Keratinocyte (primary cell): ENCODE results near the gene MYOZ3. TPM values are rescaled to one million over a fixed set of nuclear protein-coding genes. Genes with fewer than 3 reads are reported as not detected.

Experiments used
- DNase-seq: peaks from one replicate; pipeline ENCODE4 v3.0.0-alpha.2; 2011; ENCODE audit warnings: low read depth, missing footprints, low spot score
- FAIRE-seq: peaks from 2 replicates; lab custom pipeline; 2011; peaks lifted over from hg19 to GRCh38; lab: Jason Lieb, UNC
- H2AFZ ChIP-seq: 2 replicates; pipeline ENCODE4 v1.6.0; 2012; ENCODE audit warnings: low read length, control low read depth, inconsistent platforms; ENCODE audit not compliant: control insufficient read depth
- H3K27ac ChIP-seq: 2 replicates; pipeline ENCODE4 v1.5.1; 2011; ENCODE audit warnings: low read length; ENCODE audit not compliant: control insufficient read depth, insufficient read depth
- H3K27me3 ChIP-seq: 3 replicates; pipeline ENCODE4 v1.6.0; 2011; ENCODE audit warnings: low read length; ENCODE audit not compliant: control insufficient read depth, insufficient read depth; ENCODE audit errors: extremely low read depth
- H3K36me3 ChIP-seq, 2 experiments: 2 replicates in 1 of 2; 3 replicates in 1 of 2; pipeline ENCODE4 v1.5.1; 2011; ENCODE audit warnings: low read length in 2 of 2, mild to moderate bottlenecking in 1 of 2; ENCODE audit not compliant: control insufficient read depth in 2 of 2, insufficient read depth in 2 of 2; ENCODE audit errors: extremely low read depth in 1 of 2
- H3K4me1 ChIP-seq: 3 replicates; pipeline ENCODE4 v1.5.1; 2011; ENCODE audit warnings: low read length; ENCODE audit not compliant: control insufficient read depth, insufficient read depth; ENCODE audit errors: extremely low read depth
- H3K4me2 ChIP-seq: 3 replicates; pipeline ENCODE4 v1.6.0; 2011; ENCODE audit warnings: low read depth, low read length; ENCODE audit not compliant: control insufficient read depth, insufficient read depth; ENCODE audit errors: extremely low read depth
- H3K4me3 ChIP-seq, 3 experiments: fragments of 200-600 bp in 1 of 3; sonication (generic) in 1 of 3; 2 replicates in 2 of 3; 3 replicates in 1 of 3; pipeline ENCODE4 v1.5.1; 2011 to 2016; ENCODE audit warnings: low read length in 3 of 3, mild to moderate bottlenecking in 3 of 3, control low read depth in 2 of 3, inconsistent platforms in 1 of 3, low read depth in 1 of 3, mixed read lengths in 1 of 3, mixed run types in 1 of 3, moderate library complexity in 1 of 3; ENCODE audit not compliant: control insufficient read depth in 2 of 3, insufficient read depth in 2 of 3; ENCODE audit errors: extremely low read depth in 1 of 3
- H3K79me2 ChIP-seq: 2 replicates; pipeline ENCODE4 v1.6.0; 2012; ENCODE audit warnings: low read length; ENCODE audit not compliant: control insufficient read depth, insufficient read depth
- H3K9ac ChIP-seq: 3 replicates; pipeline ENCODE4 v1.6.0; 2011; ENCODE audit warnings: low read length; ENCODE audit not compliant: control insufficient read depth, insufficient read depth; ENCODE audit errors: extremely low read depth
- H3K9me1 ChIP-seq: 3 replicates; pipeline ENCODE4 v1.6.0; 2011; ENCODE audit warnings: low read length; ENCODE audit not compliant: control insufficient read depth, insufficient read depth; ENCODE audit errors: extremely low read depth
- H3K9me3 ChIP-seq: 2 replicates; pipeline ENCODE4 v1.5.1; 2012; ENCODE audit warnings: low read depth, low read length; ENCODE audit not compliant: control insufficient read depth
- H4K20me1 ChIP-seq: 3 replicates; pipeline ENCODE4 v1.6.0; 2011; ENCODE audit warnings: low read length; ENCODE audit not compliant: control insufficient read depth, insufficient read depth; ENCODE audit errors: extremely low read depth
- CTCF ChIP-seq, 3 experiments: IDR thresholded peaks in 1 of 3; conservative IDR thresholded peaks in 1 of 3; optimal IDR thresholded peaks in 1 of 3; 2 replicates in 2 of 3; 3 replicates in 1 of 3; pipeline versions ENCODE3 to v1.5.1; 2011; ENCODE audit warnings: low read length in 3 of 3, mild to moderate bottlenecking in 3 of 3, moderate library complexity in 2 of 3, control low read depth in 1 of 3, inconsistent platforms in 1 of 3; ENCODE audit not compliant: insufficient read depth in 2 of 3; ENCODE audit errors: extremely low read depth in 1 of 3
- EZH2 ChIP-seq: IDR thresholded peaks from one replicate; pipeline ENCODE4 v1.6.1; 2012; ENCODE audit warnings: inconsistent platforms, mild to moderate bottlenecking, low read length, moderate library complexity
- dilution Hi-C: fragments of 300-500 bp; cut with MboI; formaldehyde crosslinking; loops from one replicate; pipeline ENCODE4 v1.7.0; 2020; ENCODE audit warnings: low sequenced_read_pairs; ENCODE audit not compliant: extremely low pct_ligation_motif_present
- polyA minus RNA-seq, 3 experiments: library from RNA; depleted of rRNA, polyadenylated mRNA; stranded (reverse); fragments of >200 nt; gene quantifications; 1 replicate in 1 of 3; 2 replicates in 1 of 3; 3 replicates in 1 of 3; pipeline ENCODE4 v1.2.3, GENCODE V29; 2011
- polyA plus RNA-seq, 5 experiments: library from polyadenylated mRNA; depleted of rRNA in 3 of 5; stranded (reverse) in 3 of 5; stranded (forward) in 1 of 5; unstranded in 1 of 5; fragments of >200 nt; gene quantifications; 1 replicate in 1 of 5; 2 replicates in 3 of 5; 3 replicates in 1 of 5; pipeline versions ENCODE4 v1.2.1 to v1.2.3, GENCODE V29; 2011 to 2012; ENCODE audit warnings: missing spikeins in 2 of 5, low read depth in 1 of 5, low replicate concordance in 1 of 5

The MYOZ3 gene
- polyA plus RNA-seq (0.03 to 0.05 TPM in 2 of 3 replicates, not detected in the other), polyA minus RNA-seq (0.26 TPM in 1 of 3 replicates, not detected in the others)
- not detected for polyA plus RNA-seq (2011; ENCODE audit: low read depth)
- 0.02 TPM in 1 of 2 replicates, not detected in the other for polyA plus RNA-seq (2011; cell fraction: cytosol; rRNA removed)
- polyA plus RNA-seq (2011; cell fraction: nucleus; rRNA removed): 0.06 and 0.21 TPM in 2 replicates
- polyA plus RNA-seq (2012; ENCODE audit: low replicate concordance): 0.03 and 0.17 TPM in 2 replicates
- polyA minus RNA-seq (2011; cell fraction: cytosol; rRNA and poly(A)+ RNA removed): not detected
- polyA minus RNA-seq (2011; cell fraction: nucleus; rRNA and poly(A)+ RNA removed): not detected in 2 replicates

- Histone ChIP-seq H3K79me2 (no peaks in the 10 kb centered on the region), H3K27ac (no peak within 1 kb of the TSS), H3K27me3 (no peaks in the 10 kb centered on the region), H2AFZ (no peak within 1 kb of the TSS), H3K4me3 (no peak within 1 kb of the TSS), H3K9ac (no peak within 1 kb of the TSS), H3K9me3 (no peaks in the 10 kb centered on the region), H3K36me3 (no peaks in the 10 kb centered on the region), H4K20me1 (no peaks in the 10 kb centered on the region), H3K4me2 (no peak within 1 kb of the TSS), H3K9me1 (no peaks in the 10 kb centered on the region), H3K4me1 (peaks cover 14% of the 10 kb centered on the region)
- TF ChIP-seq EZH2 (no peak), CTCF (optimal IDR thresholded peaks at IDR 0.05 in 1 of 3, IDR thresholded peaks at IDR 0.05 in 1 of 3, conservative IDR thresholded peaks at IDR 0.05 in 1 of 3; ENCODE audit: extremely low read depth in 1 of 3, insufficient read depth in 2 of 3, low read length in 3 of 3) (no peak)
- dilution Hi-C loops: no loop called here
- FAIRE-seq (no peak), DNase-seq (no peak)
Measured at GRCh38 chr5:150661086-150661485, at the start of gene MYOZ3. Gene MYOZ3 (plus strand): TSS chr5:150661251. CDS start chr5:150662942, 1,691 bp downstream.

- FAIRE-seq: no peak
- no peak overlapping the region for H3K27ac ChIP-seq
- dilution Hi-C loops: no loop called here
Measured at GRCh38 chr5:150612405-150612804, 48.6 kb upstream of the MYOZ3 start.

More at GRCh38 chr5:150612405-150612804, 48.6 kb upstream of the MYOZ3 start:
- Histone ChIP-seq H3K27me3 (peaks cover 8% of the 10 kb centered on the region), H3K36me3 (no peaks in the 10 kb centered on the region), H3K9ac (no peak overlapping the region), H3K9me3 (no peaks in the 10 kb centered on the region), H3K4me1 (peaks cover 20% of the 10 kb centered on the region), H3K4me3 (no peak overlapping the region), H2AFZ (no peak overlapping the region), H4K20me1 (no peaks in the 10 kb centered on the region), H3K79me2 (no peaks in the 10 kb centered on the region), H3K4me2 (no peak overlapping the region), H3K9me1 (no peaks in the 10 kb centered on the region)
- no peak for DNase-seq
- TF ChIP-seq CTCF (optimal IDR thresholded peaks at IDR 0.05 in 1 of 3, IDR thresholded peaks at IDR 0.05 in 1 of 3, conservative IDR thresholded peaks at IDR 0.05 in 1 of 3; ENCODE audit: extremely low read depth in 1 of 3, insufficient read depth in 2 of 3, low read length in 3 of 3) (no peak), EZH2 (no peak)
